ENCODE results near the gene TAPT1. TPM values are rescaled to one million over a fixed set of nuclear protein-coding genes. Genes with fewer than 3 reads are reported as not detected.

The TAPT1 gene
- total and polyA plus RNA-seq, 2 donors (not counting 1 experiment from before 2014, with no cell fraction given) = 58.4 to 76.0 TPM

GRCh38 chr4:16169490-16169889, 56.8 kb downstream of the TAPT1 start:
- intact Hi-C loops (cut with micrococcal nuclease) = no loop called here
- Histone ChIP-seq H3K4me2 (replicated peaks; ENCODE audit: low read depth, low read length, poor library complexity, severe bottlenecking) (no peak overlapping the region), H3K27ac (ENCODE audit: low read length in 2 of 2) (no peak overlapping the region), H3K4me1 (ENCODE audit: control insufficient read depth in 2 of 2, insufficient read depth in 2 of 2, low read length in 2 of 2) (no peaks in the 10 kb centered on the region), H3K79me2 (ENCODE audit: control insufficient read depth, insufficient read depth, low read length) (no peaks in the 10 kb centered on the region), H3K9me3 (ENCODE audit: control extremely low read depth in 1 of 3, control insufficient read depth in 2 of 3, insufficient read depth in 1 of 3, low read length in 2 of 3) (no peaks in the 10 kb centered on the region), H3K4me3 (ENCODE audit: control extremely low read depth in 1 of 5, extremely low read depth in 1 of 5, insufficient read depth in 1 of 5, low read depth in 2 of 5, low read length in 4 of 5) (no peak overlapping the region), H2AFZ (ENCODE audit: insufficient read depth, low read depth, low read length, poor library complexity, severe bottlenecking) (no peak overlapping the region), H3K36me3 (replicated peaks in 1 of 2; ENCODE audit: control extremely low read depth in 1 of 2, control insufficient read depth in 1 of 2, extremely low read depth in 1 of 2, insufficient read depth in 2 of 2, low read length in 1 of 2) (peaks cover 10 to 69% of the 10 kb centered on the region in 2 experiments), H3K9ac (ENCODE audit: low read length) (no peak overlapping the region), H4K20me1 (ENCODE audit: control insufficient read depth, insufficient read depth, low read length, poor library complexity, severe bottlenecking) (no peaks in the 10 kb centered on the region), H3K27me3 (replicated peaks in 1 of 4; ENCODE audit: control extremely low read depth in 1 of 4, control insufficient read depth in 3 of 4, insufficient read depth in 4 of 4, low read length in 3 of 4) (no peaks in the 10 kb centered on the region)
- POLR2A ChIA-PET = no interaction called here
- CTCF ChIA-PET = no interaction called here
- TF ChIP-seq EZH2 (IDR thresholded peaks at IDR 0.05; ENCODE audit: borderline replicate concordance, insufficient read depth, low read depth, low read length, poor library complexity, severe bottlenecking) = no peak
- TF ChIP-seq, protein P1, sequence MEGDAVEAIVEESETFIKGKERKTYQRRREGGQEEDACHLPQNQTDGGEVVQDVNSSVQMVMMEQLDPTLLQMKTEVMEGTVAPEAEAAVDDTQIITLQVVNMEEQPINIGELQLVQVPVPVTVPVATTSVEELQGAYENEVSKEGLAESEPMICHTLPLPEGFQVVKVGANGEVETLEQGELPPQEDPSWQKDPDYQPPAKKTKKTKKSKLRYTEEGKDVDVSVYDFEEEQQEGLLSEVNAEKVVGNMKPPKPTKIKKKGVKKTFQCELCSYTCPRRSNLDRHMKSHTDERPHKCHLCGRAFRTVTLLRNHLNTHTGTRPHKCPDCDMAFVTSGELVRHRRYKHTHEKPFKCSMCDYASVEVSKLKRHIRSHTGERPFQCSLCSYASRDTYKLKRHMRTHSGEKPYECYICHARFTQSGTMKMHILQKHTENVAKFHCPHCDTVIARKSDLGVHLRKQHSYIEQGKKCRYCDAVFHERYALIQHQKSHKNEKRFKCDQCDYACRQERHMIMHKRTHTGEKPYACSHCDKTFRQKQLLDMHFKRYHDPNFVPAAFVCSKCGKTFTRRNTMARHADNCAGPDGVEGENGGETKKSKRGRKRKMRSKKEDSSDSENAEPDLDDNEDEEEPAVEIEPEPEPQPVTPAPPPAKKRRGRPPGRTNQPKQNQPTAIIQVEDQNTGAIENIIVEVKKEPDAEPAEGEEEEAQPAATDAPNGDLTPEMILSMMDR (IDR thresholded peaks at IDR 0.05) = no peak
- Mint-ChIP-seq H3K27ac (no peak overlapping the region), H3K4me3 (no peak overlapping the region), H3K9me3 (ENCODE audit: insufficient read depth) (no peaks in the 10 kb centered on the region), H3K27me3 (no peaks in the 10 kb centered on the region), H3K4me1 (peaks cover 2% of the 10 kb centered on the region)
- WGBS (ENCODE audit: insufficient coverage) = 68% methylated on average over 2 of the region's 4 CpGs
- ATAC-seq (ENCODE audit: low read depth) (no peak), DNase-seq (no peak)

DNA sequence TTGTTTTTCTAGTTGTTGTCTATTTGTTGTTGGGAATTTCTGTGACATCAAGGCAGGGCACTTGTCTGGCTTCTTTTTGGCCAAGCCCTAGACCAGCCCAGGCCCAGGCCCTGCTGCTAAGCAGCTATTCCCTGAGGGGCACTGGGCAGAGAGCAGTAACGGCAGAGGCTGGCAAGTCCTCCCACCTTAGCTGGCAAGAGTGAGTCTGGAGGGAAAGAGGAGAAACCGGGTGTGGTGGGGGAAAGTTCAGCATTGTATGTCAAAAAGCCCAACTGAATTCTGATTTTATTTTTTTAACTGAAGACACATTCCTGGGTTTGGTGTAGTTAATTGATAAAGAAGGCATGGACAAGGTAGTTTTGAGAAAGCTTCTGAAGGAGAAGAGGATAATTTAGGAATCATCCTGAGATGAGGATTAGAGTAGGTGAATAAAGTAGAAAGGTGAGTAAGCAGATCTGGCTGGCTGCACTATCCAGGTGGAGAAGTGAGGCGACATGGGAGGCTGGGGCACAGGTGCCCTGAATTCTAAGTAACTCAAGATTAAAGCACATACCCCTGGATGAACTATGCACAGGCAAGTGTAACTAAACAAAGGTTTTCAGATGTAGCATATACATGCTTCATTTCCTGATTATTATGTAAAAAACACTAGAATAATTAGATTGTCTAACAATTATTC, 57.4 kb downstream of the TAPT1 start:
- TF ChIP-seq EZH2 (IDR thresholded peaks at IDR 0.05; ENCODE audit: borderline replicate concordance, insufficient read depth, low read depth, low read length, poor library complexity, severe bottlenecking) = no peak
- TF ChIP-seq, protein P1 (IDR thresholded peaks at IDR 0.05) = no peak
- Histone ChIP-seq H3K79me2 (ENCODE audit: control insufficient read depth, insufficient read depth, low read length) (no peaks in the 10 kb centered on the region), H3K9ac (ENCODE audit: low read length) (no peak overlapping the region), H3K27me3 (replicated peaks in 1 of 4; ENCODE audit: control extremely low read depth in 1 of 4, control insufficient read depth in 3 of 4, insufficient read depth in 4 of 4, low read length in 3 of 4) (no peaks in the 10 kb centered on the region), H4K20me1 (ENCODE audit: control insufficient read depth, insufficient read depth, low read length, poor library complexity, severe bottlenecking) (peaks cover 3% of the 10 kb centered on the region), H3K4me3 (ENCODE audit: control extremely low read depth in 1 of 5, extremely low read depth in 1 of 5, insufficient read depth in 1 of 5, low read depth in 2 of 5, low read length in 4 of 5) (no peak overlapping the region), H3K27ac (ENCODE audit: low read length in 2 of 2) (no peak overlapping the region), H3K36me3 (replicated peaks in 1 of 2; ENCODE audit: control extremely low read depth in 1 of 2, control insufficient read depth in 1 of 2, extremely low read depth in 1 of 2, insufficient read depth in 2 of 2, low read length in 1 of 2) (peaks cover 11 to 71% of the 10 kb centered on the region in 2 experiments), H3K4me1 (ENCODE audit: control insufficient read depth in 2 of 2, insufficient read depth in 2 of 2, low read length in 2 of 2) (no peaks in the 10 kb centered on the region), H3K9me3 (ENCODE audit: control extremely low read depth in 1 of 3, control insufficient read depth in 2 of 3, insufficient read depth in 1 of 3, low read length in 2 of 3) (no peaks in the 10 kb centered on the region), H3K4me2 (replicated peaks; ENCODE audit: low read depth, low read length, poor library complexity, severe bottlenecking) (no peak overlapping the region), H2AFZ (ENCODE audit: insufficient read depth, low read depth, low read length, poor library complexity, severe bottlenecking) (no peak overlapping the region)
- WGBS (ENCODE audit: insufficient coverage) = 100% methylated on average over 1 of the region's 3 CpGs
- H3K27ac Mint-ChIP-seq = no peak overlapping the region
- no peaks in the 10 kb centered on the region for H3K27me3 Mint-ChIP-seq
- ChIA-PET POLR2A (no interaction called here), CTCF (no interaction called here)
- ATAC-seq (ENCODE audit: low read depth) (no peak), DNase-seq (no peak)
- H3K4me1 Mint-ChIP-seq = peaks cover 2% of the 10 kb centered on the region
- no peaks in the 10 kb centered on the region for H3K9me3 Mint-ChIP-seq (ENCODE audit: insufficient read depth)
- intact Hi-C loops (cut with micrococcal nuclease) = no loop called here
- no peak overlapping the region for H3K4me3 Mint-ChIP-seq

All from B cell (primary cell).